Epithelial cell of proximal tubule (primary cell): ENCODE measurements around the gene ARHGEF7. TPM values are rescaled to one million over a fixed set of nuclear protein-coding genes. Genes with fewer than 3 reads are reported as not detected.

Experiments
- DNase-seq: peaks from one replicate; pipeline ENCODE4 v3.0.0-alpha.2; 2011; ENCODE audit warnings: low read depth
- H3K4me3 ChIP-seq: 2 replicates; pipeline ENCODE4 v1.5.1; 2011; ENCODE audit warnings: low read depth, mild to moderate bottlenecking, low read length
- CTCF ChIP-seq: conservative IDR thresholded peaks from 2 replicates; pipeline ENCODE4 v1.5.1; 2012; ENCODE audit warnings: low read depth, mild to moderate bottlenecking, low read length
- total RNA-seq: library from RNA; depleted of rRNA; stranded (reverse); fragments of >200 nt; gene quantifications from 2 replicates; pipeline ENCODE4 v1.2.3, GENCODE V29; 2015

The ARHGEF7 gene
- total RNA-seq, 1 donor from 2014 or later = 21.9 TPM

DNA sequence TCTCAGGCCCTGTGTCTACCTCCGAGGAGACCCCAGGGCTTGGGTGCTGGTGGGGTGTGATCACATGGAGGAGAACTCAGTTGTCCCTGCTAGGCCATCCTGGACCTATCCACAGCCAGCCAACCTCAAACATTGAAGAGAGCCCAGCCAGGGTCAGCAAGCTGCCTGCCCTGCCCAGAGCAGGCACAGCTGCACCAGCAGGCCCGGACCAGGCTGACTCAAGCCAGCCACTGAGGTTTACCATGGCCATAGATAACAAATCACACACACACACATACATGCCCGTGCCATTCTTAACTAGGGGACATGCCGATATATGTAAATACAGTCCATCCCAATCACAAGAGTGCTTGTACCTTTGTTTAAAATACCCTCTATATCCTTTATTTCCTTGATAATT, 8.1 kb downstream of the ARHGEF7 start:
- no peak overlapping the region for H3K4me3 ChIP-seq
- no peak for TF ChIP-seq CTCF
- no peak for DNase-seq

DNA sequence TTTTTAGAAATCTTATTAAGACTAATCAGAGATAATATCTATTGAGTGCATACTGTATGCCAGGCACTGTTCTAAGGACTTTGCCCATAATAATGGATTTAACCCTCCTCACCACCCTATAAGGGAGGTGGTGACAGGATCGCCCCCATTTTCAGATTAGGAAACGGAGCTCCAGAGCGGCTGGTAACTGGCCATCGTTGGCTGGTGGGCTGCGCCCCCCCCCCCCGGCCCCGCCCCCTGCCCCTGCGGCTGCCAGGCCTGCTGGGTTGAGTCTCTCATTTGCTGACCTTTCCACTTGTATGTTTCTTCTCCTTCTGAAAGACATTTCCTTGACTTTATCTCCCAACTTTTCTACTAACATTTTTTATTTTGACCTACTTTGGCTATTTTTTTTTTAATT, 8.5 kb downstream of the ARHGEF7 start:
- TF ChIP-seq CTCF = no peak
- no peak overlapping the region for H3K4me3 ChIP-seq
- no peak for DNase-seq

GRCh38 chr13:111126509-111126908, 11.4 kb downstream of the ARHGEF7 start:
- DNase-seq = no peak
- TF ChIP-seq CTCF = no peak
- H3K4me3 ChIP-seq = no peak overlapping the region

- H3K4me3 ChIP-seq = no peak overlapping the region
- no peak for TF ChIP-seq CTCF
- DNase-seq = no peak
Observed at GRCh38 chr13:111129465-111130115, 14.5 kb downstream of the ARHGEF7 start.

DNA sequence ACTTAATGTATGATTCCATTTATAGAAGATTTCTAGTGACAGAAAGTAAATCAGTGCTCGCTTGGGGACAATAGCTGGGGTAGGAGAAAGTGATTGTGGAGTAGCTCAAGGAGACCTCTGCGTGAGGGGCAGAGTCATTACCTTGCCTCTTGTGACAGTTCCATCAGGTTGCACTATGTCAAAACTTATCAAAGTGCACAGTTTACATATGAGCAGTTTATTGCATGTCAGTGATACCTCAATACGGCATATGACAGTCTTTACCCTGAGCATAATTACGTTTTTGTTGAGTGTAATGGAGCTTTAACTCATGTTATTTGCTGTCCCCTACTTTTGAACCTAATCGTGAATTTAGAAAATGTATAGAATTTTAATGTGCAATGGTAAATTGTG, 15.0 kb downstream of the ARHGEF7 start:
- no peak for DNase-seq
- TF ChIP-seq CTCF = no peak
- no peak overlapping the region for H3K4me3 ChIP-seq

DNA sequence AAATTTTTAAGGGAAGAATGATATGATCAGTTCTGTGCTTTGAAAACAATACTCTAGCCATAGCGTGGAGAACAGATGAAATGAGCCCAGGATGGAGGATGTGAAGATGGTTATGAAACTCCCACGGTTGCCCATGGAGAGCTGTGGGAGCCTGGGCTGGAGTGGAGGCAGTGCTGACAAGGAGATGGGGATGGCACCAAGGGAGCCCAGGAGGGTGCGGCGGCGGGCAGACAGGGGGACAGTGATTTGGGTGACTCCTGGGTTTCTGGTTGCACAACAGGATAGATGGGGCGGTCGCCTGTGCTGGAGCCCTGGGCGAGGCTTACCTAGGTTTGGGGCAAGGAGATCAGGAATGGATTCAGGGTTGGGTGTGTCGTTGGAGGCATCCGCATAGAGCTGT, 15.9 kb downstream of the ARHGEF7 start:
- no peak overlapping the region for H3K4me3 ChIP-seq
- no peak for TF ChIP-seq CTCF
- no peak for DNase-seq

- no peak for TF ChIP-seq CTCF
- no peak for DNase-seq
- H3K4me3 ChIP-seq = no peak overlapping the region
Observed at GRCh38 chr13:111131611-111132010, 16.5 kb downstream of the ARHGEF7 start.
